ENCODE results near the gene MYL3. TPM values are rescaled to one million over a fixed set of nuclear protein-coding genes. Genes with fewer than 3 reads are reported as not detected.
A peak's percentile ranks its signal among the peaks of the same experiment; 100 is the strongest.

Gene MYL3
- total and polyA plus RNA-seq, 2 experiments from 2014 or later = not detected

DNA sequence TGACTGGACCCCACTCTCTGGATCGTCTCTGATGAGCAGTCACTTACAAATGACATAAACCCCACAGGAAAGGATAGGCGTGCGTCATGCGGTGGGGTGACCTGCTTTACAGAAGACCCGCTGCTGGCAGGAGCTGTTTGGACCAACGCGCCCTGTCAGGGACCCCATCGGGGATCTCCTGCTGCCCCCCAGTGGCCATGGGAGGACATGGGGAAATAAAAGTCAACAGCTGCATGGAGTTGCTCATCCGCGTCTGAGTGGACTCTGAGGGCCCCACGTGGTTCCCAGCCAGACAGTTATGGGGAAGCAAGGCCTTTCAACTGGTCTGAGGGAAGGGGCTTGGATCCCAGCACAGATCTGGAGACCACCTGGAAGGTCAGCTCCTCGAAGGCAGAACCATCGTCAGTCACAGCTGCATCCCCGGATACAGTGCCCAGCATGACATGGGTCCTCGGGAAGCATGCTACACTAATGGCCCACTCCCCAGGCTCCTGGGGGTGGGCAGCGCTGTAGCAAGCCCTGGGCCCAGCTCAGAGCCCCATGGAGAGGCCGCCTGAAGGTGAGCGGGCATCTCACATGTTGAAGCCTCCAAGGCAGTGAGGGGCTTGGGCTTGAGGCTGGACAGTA is 46.4 kb upstream of the MYL3 start:
- Histone ChIP-seq H4K20me1 (ENCODE audit: insufficient read depth) (no peaks in the 10 kb centered on the region), H2AFZ (peak overlapping the region; percentile 54), H3K4me2 (ENCODE audit: unreplicated experiment) (peak overlapping the region; percentile 65), H3K36me3 (ENCODE audit: low read depth) (no peaks in the 10 kb centered on the region), H3K79me2 (ENCODE audit: insufficient read depth) (no peaks in the 10 kb centered on the region), H3K9ac (peak overlapping the region; percentile 59), H3K9me3 (ENCODE audit: low read depth) (no peaks in the 10 kb centered on the region), H3K4me3 (no peak overlapping the region), H3K27me3 (replicated peaks; ENCODE audit: insufficient read depth) (no peaks in the 10 kb centered on the region), H3K9me2 (ENCODE audit: insufficient read depth) (no peaks in the 10 kb centered on the region), H3K27ac (no peak overlapping the region), H3K4me1 (ENCODE audit: insufficient read depth) (peaks cover 20% of the 10 kb centered on the region), H3F3A (ENCODE audit: insufficient read depth) (peaks cover 15% of the 10 kb centered on the region)
- DNase-seq = peak; percentile 94
- 8 to 11% methylated on average over 18 of the region's 18 CpGs for WGBS, 2 experiments (ENCODE audit: low coverage in 1 of 2, low lambda C conversion rate in 2 of 2, missing lambda C conversion rate in 2 of 2)
- in situ Hi-C loops (cut with MboI) = no loop called here
- TF ChIP-seq EZH2 (IDR thresholded peaks at IDR 0.05; ENCODE audit: insufficient read depth, poor library complexity, severe bottlenecking) (no peak), EZH2phosphoT487 (IDR thresholded peaks at IDR 0.05; ENCODE audit: insufficient read depth, low read depth) (no peak)

- no peak overlapping the region for H3K4me3 ChIP-seq
- H3K9me3 ChIP-seq (ENCODE audit: low read depth) = no peaks in the 10 kb centered on the region
- H3K9me2 ChIP-seq (ENCODE audit: insufficient read depth) = no peaks in the 10 kb centered on the region
- peak overlapping the region; percentile 35 for H3K9ac ChIP-seq
- H3K36me3 ChIP-seq (ENCODE audit: low read depth) = no peaks in the 10 kb centered on the region
- peak overlapping the region; percentile 65 for H3K4me2 ChIP-seq (ENCODE audit: unreplicated experiment)
- peaks cover 20% of the 10 kb centered on the region for H3K4me1 ChIP-seq (ENCODE audit: insufficient read depth)
- no peak for TF ChIP-seq EZH2phosphoT487 (IDR thresholded peaks at IDR 0.05; ENCODE audit: insufficient read depth, low read depth)
- TF ChIP-seq EZH2 (IDR thresholded peaks at IDR 0.05; ENCODE audit: insufficient read depth, poor library complexity, severe bottlenecking) = no peak
- H3K27me3 ChIP-seq (replicated peaks; ENCODE audit: insufficient read depth) = no peaks in the 10 kb centered on the region
- peaks cover 15% of the 10 kb centered on the region for H3F3A ChIP-seq (ENCODE audit: insufficient read depth)
- in situ Hi-C loops (cut with MboI) = no loop called here
- peak overlapping the region; percentile 54 for H2AFZ ChIP-seq
- H3K27ac ChIP-seq = no peak overlapping the region
- no peak for DNase-seq
- no peaks in the 10 kb centered on the region for H3K79me2 ChIP-seq (ENCODE audit: insufficient read depth)
- 12 to 24% methylated on average over 6 to 7 of the region's 8 CpGs for WGBS, 2 experiments (ENCODE audit: low coverage in 1 of 2, low lambda C conversion rate in 2 of 2, missing lambda C conversion rate in 2 of 2)
- H4K20me1 ChIP-seq (ENCODE audit: insufficient read depth) = no peaks in the 10 kb centered on the region
Observed at GRCh38 chr3:46908986-46909534, 45.8 kb upstream of the MYL3 start.

- Histone ChIP-seq H3K4me1 (ENCODE audit: insufficient read depth) (peaks cover 22% of the 10 kb centered on the region), H3K79me2 (ENCODE audit: insufficient read depth) (no peaks in the 10 kb centered on the region), H3K36me3 (ENCODE audit: low read depth) (no peaks in the 10 kb centered on the region), H2AFZ (peak overlapping the region; percentile 7; the same call in 1 of the 2 replicates), H3K27me3 (replicated peaks; ENCODE audit: insufficient read depth) (no peaks in the 10 kb centered on the region), H3K27ac (peak overlapping the region; percentile 36), H4K20me1 (ENCODE audit: insufficient read depth) (no peaks in the 10 kb centered on the region), H3K9me2 (ENCODE audit: insufficient read depth) (no peaks in the 10 kb centered on the region), H3K4me3 (no peak overlapping the region), H3K9me3 (ENCODE audit: low read depth) (no peaks in the 10 kb centered on the region), H3K9ac (peak overlapping the region; percentile 38; the same call in 1 of the 2 replicates), H3K4me2 (ENCODE audit: unreplicated experiment) (peak overlapping the region; percentile 36), H3F3A (ENCODE audit: insufficient read depth) (peaks cover 15% of the 10 kb centered on the region)
- no peak for TF ChIP-seq EZH2phosphoT487 (IDR thresholded peaks at IDR 0.05; ENCODE audit: insufficient read depth, low read depth)
- no peak for TF ChIP-seq EZH2 (IDR thresholded peaks at IDR 0.05; ENCODE audit: insufficient read depth, poor library complexity, severe bottlenecking)
- WGBS, 2 experiments (ENCODE audit: low coverage in 1 of 2, low lambda C conversion rate in 2 of 2, missing lambda C conversion rate in 2 of 2) = 19 to 20% methylated on average over 23 to 24 of the region's 24 CpGs
- peak; percentile 71 for DNase-seq
- in situ Hi-C loops (cut with MboI) = no loop called here
Observed at GRCh38 chr3:46908294-46908985, 45.2 kb upstream of the MYL3 start.

GRCh38 chr3:46907960-46908293 is 44.7 kb upstream of the MYL3 start:
- Histone ChIP-seq H3K9me3 (ENCODE audit: low read depth) (no peaks in the 10 kb centered on the region), H4K20me1 (ENCODE audit: insufficient read depth) (no peaks in the 10 kb centered on the region), H3K36me3 (ENCODE audit: low read depth) (no peaks in the 10 kb centered on the region), H2AFZ (no peak overlapping the region), H3K4me2 (ENCODE audit: unreplicated experiment) (no peak overlapping the region), H3K9me2 (ENCODE audit: insufficient read depth) (no peaks in the 10 kb centered on the region), H3K4me1 (ENCODE audit: insufficient read depth) (peaks cover 23% of the 10 kb centered on the region), H3F3A (ENCODE audit: insufficient read depth) (peaks cover 15% of the 10 kb centered on the region), H3K27ac (no peak overlapping the region), H3K9ac (0 out of 2 replicates have a peak overlapping the region, but pooled peaks have one; percentile 38), H3K27me3 (replicated peaks; ENCODE audit: insufficient read depth) (no peaks in the 10 kb centered on the region), H3K4me3 (no peak overlapping the region), H3K79me2 (ENCODE audit: insufficient read depth) (no peaks in the 10 kb centered on the region)
- no peak for DNase-seq
- 3 to 7% methylated on average over 1 of the region's 1 CpG for WGBS, 2 experiments (ENCODE audit: low coverage in 1 of 2, low lambda C conversion rate in 2 of 2, missing lambda C conversion rate in 2 of 2)
- TF ChIP-seq EZH2phosphoT487 (IDR thresholded peaks at IDR 0.05; ENCODE audit: insufficient read depth, low read depth) (no peak), EZH2 (IDR thresholded peaks at IDR 0.05; ENCODE audit: insufficient read depth, poor library complexity, severe bottlenecking) (no peak)
- in situ Hi-C loops (cut with MboI) = no loop called here

Measured in GM23248 (cell line).